Progenitor cell of endocrine pancreas (in vitro differentiated cells): ENCODE measurements around the gene ZC3H15. TPM values are rescaled to one million over a fixed set of nuclear protein-coding genes. Genes with fewer than 3 reads are reported as not detected.

Experiments used
- DNase-seq: peaks from one replicate; pipeline ENCODE4 v3.0.0; 2021; ENCODE audit warnings: low spot score; ENCODE audit not compliant: unreplicated experiment
- H3K27ac Mint-ChIP-seq: 2 replicates; pipeline ENCODE4 v1.8.0; 2021; ENCODE audit warnings: mild to moderate bottlenecking, moderate library complexity, mixed read lengths
- H3K27me3 Mint-ChIP-seq: 2 replicates; pipeline ENCODE4 v1.8.0; 2021; ENCODE audit warnings: mixed read lengths
- H3K36me3 Mint-ChIP-seq: 2 replicates; pipeline ENCODE4 v1.8.0; 2022; ENCODE audit warnings: mixed read lengths; ENCODE audit not compliant: insufficient read depth
- H3K4me1 Mint-ChIP-seq: 2 replicates; pipeline ENCODE4 v1.8.0; 2021; ENCODE audit warnings: low read depth, mixed read lengths
- H3K4me3 Mint-ChIP-seq: 2 replicates; pipeline ENCODE4 v1.8.0; 2021; ENCODE audit warnings: low read depth, mild to moderate bottlenecking, moderate library complexity, mixed read lengths
- H3K9me3 Mint-ChIP-seq: 2 replicates; pipeline ENCODE4 v1.8.0; 2021; ENCODE audit warnings: low read depth, mixed read lengths
- CTCF ChIP-seq: fragments of 200-600 bp; sonication (generic); IDR thresholded peaks from one replicate; pipeline ENCODE4 v1.5.0; 2021; ENCODE audit warnings: antibody characterized with exemption, mild to moderate bottlenecking; ENCODE audit not compliant: unreplicated experiment
- total RNA-seq: library from RNA; stranded (reverse); gene quantifications from 2 replicates; pipeline ENCODE4 v1.2.1, GENCODE V29; 2021

ZC3H15 gene
- total RNA-seq, 1 donor from 2014 or later = 55.4 TPM

DNA sequence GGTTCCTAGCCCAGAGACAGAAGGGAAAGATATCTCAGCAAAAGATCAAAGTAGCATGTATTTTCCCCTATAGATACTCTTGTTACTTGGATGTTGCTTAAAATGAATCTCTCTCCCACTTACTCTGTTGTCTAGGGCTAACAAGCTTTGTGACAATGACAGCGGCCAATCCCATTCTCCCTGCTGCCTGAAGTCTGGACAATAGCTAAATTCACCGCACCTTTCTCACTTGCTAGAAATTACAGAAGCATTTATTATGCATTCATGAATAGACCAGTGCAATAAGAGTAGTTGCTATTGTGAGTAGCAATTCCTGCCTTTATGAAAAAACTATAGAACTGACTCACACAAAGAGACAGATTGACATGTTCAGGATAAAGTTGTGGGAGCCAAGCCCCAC is 42.2 kb upstream of the ZC3H15 start:
- no peaks in the 10 kb centered on the region for H3K4me1 Mint-ChIP-seq
- H3K9me3 Mint-ChIP-seq = peaks cover 13% of the 10 kb centered on the region
- H3K4me3 Mint-ChIP-seq = no peak overlapping the region
- no peak for TF ChIP-seq CTCF
- no peak overlapping the region for H3K27ac Mint-ChIP-seq
- no peak for DNase-seq
- H3K27me3 Mint-ChIP-seq = no peaks in the 10 kb centered on the region
- H3K36me3 Mint-ChIP-seq = peaks cover 6% of the 10 kb centered on the region

DNA sequence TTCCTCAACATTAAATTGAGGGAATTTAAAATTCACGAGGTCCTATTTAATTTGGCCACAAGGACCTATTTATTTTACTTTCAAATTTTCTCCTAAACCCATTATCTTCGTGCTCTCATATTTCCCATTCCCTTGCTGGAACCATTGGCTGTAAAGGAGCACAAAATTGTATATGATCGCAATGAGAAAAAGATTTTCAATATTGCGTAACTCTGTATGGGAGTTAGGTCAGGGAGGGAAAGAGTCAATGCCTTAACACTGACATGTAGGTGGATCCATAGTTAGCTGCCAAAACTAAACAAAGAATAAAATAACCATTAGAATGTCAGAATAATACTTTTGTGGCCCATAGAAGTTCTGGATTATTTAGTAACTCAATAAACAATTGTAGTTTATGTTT is 40.6 kb upstream of the ZC3H15 start:
- Mint-ChIP-seq H3K9me3 (peaks cover 4% of the 10 kb centered on the region), H3K27me3 (no peaks in the 10 kb centered on the region), H3K27ac (no peak overlapping the region), H3K4me1 (no peaks in the 10 kb centered on the region), H3K36me3 (peaks cover 3% of the 10 kb centered on the region), H3K4me3 (no peak overlapping the region)
- TF ChIP-seq CTCF = no peak
- no peak for DNase-seq

- no peak for TF ChIP-seq CTCF
- no peaks in the 10 kb centered on the region for H3K9me3 Mint-ChIP-seq
- H3K4me1 Mint-ChIP-seq = peaks cover 5% of the 10 kb centered on the region
- DNase-seq = no peak
- H3K36me3 Mint-ChIP-seq = no peaks in the 10 kb centered on the region
- H3K27ac Mint-ChIP-seq = no peak overlapping the region
- H3K27me3 Mint-ChIP-seq = no peaks in the 10 kb centered on the region
- H3K4me3 Mint-ChIP-seq = no peak overlapping the region
Observed at GRCh38 chr2:186455613-186456012, 30.4 kb upstream of the ZC3H15 start.

DNA sequence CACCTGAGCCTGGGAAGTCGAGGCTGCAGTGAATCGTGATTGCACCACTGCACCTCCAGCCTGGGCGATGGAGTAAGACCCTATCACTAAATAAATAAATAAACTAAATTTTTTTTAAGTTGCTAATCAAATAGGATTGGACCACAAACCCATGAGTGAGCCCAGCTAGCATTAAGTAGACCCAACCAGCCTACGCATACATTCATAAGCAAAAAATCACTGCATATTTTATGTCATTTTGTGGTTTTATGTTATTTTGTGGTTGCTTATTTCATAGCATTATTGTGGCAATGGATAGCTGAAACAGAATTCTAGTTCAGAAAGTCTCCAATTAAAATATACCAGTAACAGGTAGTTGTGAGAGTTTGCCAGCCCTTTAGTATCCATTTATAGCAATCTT is 29.1 kb upstream of the ZC3H15 start:
- no peaks in the 10 kb centered on the region for H3K27me3 Mint-ChIP-seq
- H3K9me3 Mint-ChIP-seq = no peaks in the 10 kb centered on the region
- peaks cover 5% of the 10 kb centered on the region for H3K4me1 Mint-ChIP-seq
- TF ChIP-seq CTCF = no peak
- no peak overlapping the region for H3K27ac Mint-ChIP-seq
- no peaks in the 10 kb centered on the region for H3K36me3 Mint-ChIP-seq
- no peak for DNase-seq
- no peak overlapping the region for H3K4me3 Mint-ChIP-seq

GRCh38 chr2:186457908-186458307 is 28.2 kb upstream of the ZC3H15 start:
- Mint-ChIP-seq H3K9me3 (no peaks in the 10 kb centered on the region), H3K27ac (no peak overlapping the region), H3K36me3 (no peaks in the 10 kb centered on the region), H3K27me3 (no peaks in the 10 kb centered on the region), H3K4me1 (peaks cover 6% of the 10 kb centered on the region), H3K4me3 (no peak overlapping the region)
- no peak for DNase-seq
- TF ChIP-seq CTCF = no peak

DNA sequence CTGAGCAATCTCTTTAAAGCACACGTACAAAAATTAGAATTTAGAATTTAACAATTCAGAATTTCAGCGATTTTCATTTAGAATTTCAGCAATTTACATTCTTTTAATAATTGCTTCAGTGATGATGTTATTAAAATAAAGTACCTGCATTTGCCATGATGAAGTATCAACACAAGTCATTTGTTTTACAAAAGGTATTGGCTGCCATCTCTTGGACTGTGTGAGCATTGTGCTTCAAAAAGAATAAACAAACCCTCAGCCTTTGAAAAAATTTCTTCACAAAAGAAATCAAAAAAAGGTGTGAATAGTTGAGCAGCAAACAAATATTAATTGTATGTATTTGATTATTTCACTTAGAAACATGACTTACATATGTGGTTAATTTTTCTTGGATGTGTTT is 27.1 kb upstream of the ZC3H15 start:
- no peaks in the 10 kb centered on the region for H3K36me3 Mint-ChIP-seq
- DNase-seq = no peak
- no peak overlapping the region for H3K27ac Mint-ChIP-seq
- no peaks in the 10 kb centered on the region for H3K9me3 Mint-ChIP-seq
- H3K4me1 Mint-ChIP-seq = peaks cover 16% of the 10 kb centered on the region
- no peak overlapping the region for H3K4me3 Mint-ChIP-seq
- peak; percentile 47 for TF ChIP-seq CTCF
- H3K27me3 Mint-ChIP-seq = no peaks in the 10 kb centered on the region
